DOHH2 (cell line): ENCODE data around the gene MCU.

ENCODE experiments used
- CTCF ChIP-seq: fragments of 200-600 bp; sonication (generic); IDR thresholded peaks from one replicate; pipeline ENCODE4 v1.5.1; 2014; ENCODE audit warnings: antibody characterized with exemption, mild to moderate bottlenecking, low read depth, low read length; ENCODE audit not compliant: poor library complexity, severe bottlenecking
- EZH2phosphoT487 ChIP-seq: fragments of 200-600 bp; sonication (generic); IDR thresholded peaks from 2 replicates; pipeline ENCODE4 v1.6.1; 2017; ENCODE audit warnings: borderline replicate concordance, mild to moderate bottlenecking, antibody characterized with exemption, low read length, moderate library complexity, mixed read lengths

- TF ChIP-seq CTCF (no peak), EZH2phosphoT487 (no peak)
Observed at GRCh38 chr10:72702868-72703581, 11.1 kb downstream of the MCU start.
